Right atrium auricular region (tissue), 2 donors: ENCODE data around the gene AZU1. TPM values are rescaled to one million over a fixed set of nuclear protein-coding genes. Genes with fewer than 3 reads are reported as not detected.

Experiments
- DNase-seq: peaks from one replicate; pipeline ENCODE4 v3.0.0-alpha.2; 2019; ENCODE audit warnings: low spot score
- H3K27ac ChIP-seq, 2 donors: fragments of 200-600 bp; sonication (generic); 1 replicate in 1 of 2; 2 replicates in 1 of 2; pipeline ENCODE4 v1.5.1; 2016 to 2019
- H3K27me3 ChIP-seq, 2 donors: fragments of 200-600 bp; sonication (generic); one replicate each; pipeline versions ENCODE4 v1.5.1 to v1.6.0; 2017 to 2019
- H3K36me3 ChIP-seq: fragments of 200-600 bp; sonication (generic); one replicate; pipeline ENCODE4 v1.5.1; 2016
- H3K4me1 ChIP-seq, 2 donors: fragments of 200-600 bp; sonication (generic); one replicate each; pipeline versions ENCODE4 v1.5.1 to v1.6.0; 2017 to 2019
- H3K4me3 ChIP-seq, 2 donors: fragments of 200-600 bp; sonication (generic); 1 replicate in 1 of 2; 2 replicates in 1 of 2; pipeline ENCODE4 v1.5.1; 2017 to 2019; ENCODE audit warnings: mild to moderate bottlenecking in 1 of 2, moderate library complexity in 1 of 2
- H3K9me3 ChIP-seq, 2 donors: fragments of 200-600 bp; sonication (generic); one replicate each; pipeline ENCODE4 v1.5.1; 2019
- total RNA-seq, 2 donors: library from RNA; depleted of rRNA; stranded (reverse); fragments of >200 nt; gene quantifications; one replicate each; pipeline ENCODE4 v1.1.0, GENCODE V29; 2016
- TF ChIP-seq, protein P1 (sequence below), 2 donors: fragments of 200-600 bp; sonication (generic); IDR thresholded peaks; one replicate each; pipeline ENCODE4 v1.5.1; 2019; ENCODE audit warnings: antibody characterized with exemption in 2 of 2

The AZU1 gene
- total RNA-seq, 2 donors from 2014 or later = not detected

DNA sequence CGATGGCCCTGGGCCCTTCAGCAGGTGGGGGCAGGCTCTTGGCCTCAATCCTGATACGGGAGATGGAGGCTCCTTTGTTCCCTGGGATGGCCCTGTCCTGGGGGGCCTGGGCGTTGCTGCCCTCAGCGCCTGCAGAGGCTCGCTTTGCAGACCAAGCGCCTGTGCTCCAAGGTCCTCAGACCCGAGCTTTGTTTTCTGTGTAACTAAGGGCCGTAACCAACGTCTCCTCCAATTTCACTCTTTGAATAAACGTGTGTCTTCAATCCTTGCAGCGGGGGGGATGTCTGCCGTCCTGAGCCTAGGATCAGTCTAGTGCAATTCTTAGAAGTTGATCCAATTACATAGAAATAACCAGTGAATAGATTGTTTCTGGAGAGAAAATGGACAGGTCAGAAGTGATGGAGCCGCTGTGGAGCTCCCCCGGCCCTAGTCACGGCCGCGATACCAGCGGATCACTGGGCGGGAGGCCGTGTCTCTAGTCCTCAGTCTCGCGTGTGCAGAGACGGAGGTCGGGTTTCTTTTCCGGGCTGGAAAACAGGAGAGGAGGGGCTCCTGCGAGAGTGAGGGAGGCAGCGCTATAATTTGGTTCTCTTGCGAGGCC lies 25.0 kb upstream of the AZU1 start:
- Histone ChIP-seq H3K27ac (peak overlapping the region in 1 of 2 donors; percentile 70), H3K9me3 (no peaks in the 10 kb centered on the region), H3K27me3 (no peaks in the 10 kb centered on the region), H3K4me3 (peak overlapping the region in 1 of 2 donors; percentile 99), H3K36me3 (peaks cover 74% of the 10 kb centered on the region), H3K4me1 (peaks cover 3 to 51% of the 10 kb centered on the region in 2 donors)
- TF ChIP-seq, protein P1, sequence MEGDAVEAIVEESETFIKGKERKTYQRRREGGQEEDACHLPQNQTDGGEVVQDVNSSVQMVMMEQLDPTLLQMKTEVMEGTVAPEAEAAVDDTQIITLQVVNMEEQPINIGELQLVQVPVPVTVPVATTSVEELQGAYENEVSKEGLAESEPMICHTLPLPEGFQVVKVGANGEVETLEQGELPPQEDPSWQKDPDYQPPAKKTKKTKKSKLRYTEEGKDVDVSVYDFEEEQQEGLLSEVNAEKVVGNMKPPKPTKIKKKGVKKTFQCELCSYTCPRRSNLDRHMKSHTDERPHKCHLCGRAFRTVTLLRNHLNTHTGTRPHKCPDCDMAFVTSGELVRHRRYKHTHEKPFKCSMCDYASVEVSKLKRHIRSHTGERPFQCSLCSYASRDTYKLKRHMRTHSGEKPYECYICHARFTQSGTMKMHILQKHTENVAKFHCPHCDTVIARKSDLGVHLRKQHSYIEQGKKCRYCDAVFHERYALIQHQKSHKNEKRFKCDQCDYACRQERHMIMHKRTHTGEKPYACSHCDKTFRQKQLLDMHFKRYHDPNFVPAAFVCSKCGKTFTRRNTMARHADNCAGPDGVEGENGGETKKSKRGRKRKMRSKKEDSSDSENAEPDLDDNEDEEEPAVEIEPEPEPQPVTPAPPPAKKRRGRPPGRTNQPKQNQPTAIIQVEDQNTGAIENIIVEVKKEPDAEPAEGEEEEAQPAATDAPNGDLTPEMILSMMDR (IDR thresholded peaks at IDR 0.05) = no peak
- DNase-seq = no peak

DNA sequence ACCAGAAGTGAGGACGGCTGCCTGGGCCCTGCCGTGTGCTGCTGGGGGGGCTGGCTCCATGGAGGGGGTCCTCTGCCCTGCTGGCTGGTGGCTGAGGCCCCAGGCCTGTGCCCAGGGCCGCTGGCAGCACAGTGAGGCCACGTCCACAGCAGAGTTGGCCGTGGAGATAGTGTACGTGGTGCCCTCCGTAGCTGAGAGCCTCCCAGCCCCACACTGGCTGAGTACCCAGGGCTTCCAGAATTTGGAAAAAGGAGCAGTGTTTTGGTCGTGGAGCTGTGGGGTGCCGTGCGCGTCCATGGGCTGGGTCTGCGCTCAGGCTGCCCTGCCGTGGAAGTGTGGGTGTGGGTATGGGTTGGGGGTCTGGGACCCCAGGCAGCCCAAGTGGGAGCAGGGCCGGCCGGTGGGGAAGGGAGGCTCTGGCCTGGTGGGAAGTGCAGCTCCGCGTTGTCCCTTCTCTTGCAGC lies 24.5 kb upstream of the AZU1 start:
- TF ChIP-seq, protein P1 (IDR thresholded peaks at IDR 0.05) = no peak
- Histone ChIP-seq H3K4me1 (peaks cover 3 to 51% of the 10 kb centered on the region in 2 donors), H3K36me3 (peaks cover 77% of the 10 kb centered on the region), H3K27ac (peak overlapping the region in 1 of 2 donors; percentile 37), H3K4me3 (peak overlapping the region in 1 of 2 donors; percentile 99), H3K27me3 (no peaks in the 10 kb centered on the region), H3K9me3 (no peaks in the 10 kb centered on the region)
- no peak for DNase-seq

DNA sequence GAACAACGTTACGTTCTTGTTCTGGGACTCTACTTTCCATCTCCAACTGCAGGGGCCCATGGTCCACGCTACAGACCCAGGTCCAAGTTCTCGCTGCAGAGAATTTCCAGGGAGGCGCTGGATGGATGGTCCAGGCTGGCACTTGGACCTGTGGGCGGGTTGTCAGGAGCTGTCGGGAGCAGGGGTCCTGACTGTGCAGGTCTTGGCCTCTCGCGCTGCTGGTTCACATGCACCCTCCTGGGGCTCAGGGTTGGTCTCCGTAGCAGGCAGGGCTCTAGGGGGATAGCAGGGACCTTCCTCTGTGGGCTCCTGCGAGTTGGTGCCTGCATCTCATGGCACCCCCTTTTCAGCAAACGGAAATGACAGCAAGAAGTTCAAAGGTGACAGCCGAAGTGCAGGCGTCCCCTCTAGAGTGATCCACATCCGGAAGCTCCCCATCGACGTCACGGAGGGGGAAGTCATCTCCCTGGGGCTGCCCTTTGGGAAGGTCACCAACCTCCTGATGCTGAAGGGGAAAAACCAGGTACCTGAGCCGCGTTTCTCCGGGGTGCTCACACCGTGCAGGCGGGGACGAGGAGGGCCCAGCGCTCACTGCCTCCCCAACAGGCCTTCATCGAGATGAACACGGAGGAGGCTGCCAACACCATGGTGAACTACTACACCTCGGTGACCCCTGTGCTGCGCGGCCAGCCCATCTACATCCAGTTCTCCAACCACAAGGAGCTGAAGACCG lies 23.8 kb upstream of the AZU1 start:
- TF ChIP-seq, protein P1 (IDR thresholded peaks at IDR 0.05) = no peak
- Histone ChIP-seq H3K36me3 (peaks cover 77% of the 10 kb centered on the region), H3K4me3 (no peak overlapping the region), H3K27ac (no peak overlapping the region), H3K27me3 (no peaks in the 10 kb centered on the region), H3K4me1 (peaks cover 3 to 45% of the 10 kb centered on the region in 2 donors), H3K9me3 (no peaks in the 10 kb centered on the region)
- no peak for DNase-seq

DNA sequence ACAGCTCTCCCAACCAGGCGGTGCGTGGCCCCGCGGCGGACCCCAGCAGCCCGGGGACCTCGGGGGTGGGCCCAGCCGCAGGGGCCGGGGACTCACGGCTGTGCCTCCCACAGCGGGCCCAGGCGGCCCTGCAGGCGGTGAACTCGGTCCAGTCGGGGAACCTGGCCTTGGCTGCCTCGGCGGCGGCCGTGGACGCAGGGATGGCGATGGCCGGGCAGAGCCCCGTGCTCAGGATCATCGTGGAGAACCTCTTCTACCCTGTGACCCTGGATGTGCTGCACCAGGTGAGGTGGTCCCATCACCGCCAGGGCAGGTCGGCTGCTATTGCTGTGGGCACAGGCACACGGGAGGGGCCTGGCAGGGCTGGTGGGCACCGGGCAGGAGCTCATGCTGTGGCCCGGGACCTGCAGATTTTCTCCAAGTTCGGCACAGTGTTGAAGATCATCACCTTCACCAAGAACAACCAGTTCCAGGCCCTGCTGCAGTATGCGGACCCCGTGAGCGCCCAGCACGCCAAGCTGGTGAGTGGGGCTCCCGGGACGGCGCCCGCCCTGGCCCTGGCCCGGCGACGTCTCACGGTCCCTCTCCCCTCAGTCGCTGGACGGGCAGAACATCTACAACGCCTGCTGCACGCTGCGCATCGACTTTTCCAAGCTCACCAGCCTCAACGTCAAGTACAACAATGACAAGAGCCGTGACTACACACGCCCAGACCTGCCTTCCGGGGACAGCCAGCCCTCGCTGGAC lies 23.0 kb upstream of the AZU1 start:
- Histone ChIP-seq H3K36me3 (peaks cover 85% of the 10 kb centered on the region), H3K4me1 (peaks cover 3 to 38% of the 10 kb centered on the region in 2 donors), H3K27me3 (no peaks in the 10 kb centered on the region), H3K4me3 (no peak overlapping the region), H3K9me3 (no peaks in the 10 kb centered on the region), H3K27ac (no peak overlapping the region)
- TF ChIP-seq, protein P1 (IDR thresholded peaks at IDR 0.05) = no peak
- DNase-seq = no peak

DNA sequence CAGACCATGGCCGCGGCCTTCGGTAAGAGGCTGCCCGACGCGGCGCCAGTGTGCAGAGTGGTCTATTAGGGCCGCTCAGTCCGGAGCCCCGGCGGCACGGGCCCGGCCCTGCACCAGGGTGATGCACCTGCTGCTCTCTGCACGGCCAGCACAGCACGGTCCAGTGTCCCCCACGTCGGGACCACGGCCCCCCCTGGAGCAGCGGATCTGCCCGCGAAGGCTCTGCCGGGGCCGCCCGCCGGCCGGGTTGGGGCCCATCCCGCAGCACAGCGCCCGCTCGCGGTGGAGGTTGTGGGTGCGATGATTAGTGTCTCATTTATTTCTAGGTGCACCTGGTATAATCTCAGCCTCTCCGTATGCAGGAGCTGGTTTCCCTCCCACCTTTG lies 22.5 kb upstream of the AZU1 start:
- H3K27ac ChIP-seq = no peak overlapping the region
- TF ChIP-seq, protein P1 (IDR thresholded peaks at IDR 0.05) = no peak
- H3K36me3 ChIP-seq = peaks cover 89% of the 10 kb centered on the region
- H3K9me3 ChIP-seq = no peaks in the 10 kb centered on the region
- peaks cover 3 to 32% of the 10 kb centered on the region in 2 donors for H3K4me1 ChIP-seq
- DNase-seq = no peak
- no peak overlapping the region for H3K4me3 ChIP-seq
- no peaks in the 10 kb centered on the region for H3K27me3 ChIP-seq
